Mesenchymal stem cell (in vitro differentiated cells and primary cell): ENCODE measurements around the gene TMEM52.

Source experiments
- DNase-seq: peaks from one replicate; pipeline ENCODE4 v3.0.0-alpha.2; 2013
- H2AFZ ChIP-seq: one replicate; pipeline ENCODE4 v1.6.1; 2013; ENCODE audit warnings: low read depth, mild to moderate bottlenecking, control low read depth, inconsistent platforms, low read length, moderate library complexity
- H2AK5ac ChIP-seq: 2 replicates; pipeline ENCODE4 v1.6.1; 2013; ENCODE audit warnings: low read length, moderate library complexity, mild to moderate bottlenecking, inconsistent platforms; ENCODE audit not compliant: severe bottlenecking
- H2BK120ac ChIP-seq: one replicate; pipeline ENCODE4 v1.6.1; 2013; ENCODE audit warnings: low read depth, mild to moderate bottlenecking, inconsistent platforms, low read length, moderate library complexity
- H2BK12ac ChIP-seq, 2 experiments: one replicate each; pipeline ENCODE4 v1.6.1; 2013; ENCODE audit warnings: inconsistent platforms in 2 of 2, low read length in 2 of 2, mild to moderate bottlenecking in 2 of 2, moderate library complexity in 2 of 2, control low read depth in 1 of 2
- H2BK15ac ChIP-seq: one replicate; pipeline ENCODE4 v1.6.1; 2013; ENCODE audit warnings: mild to moderate bottlenecking, low read depth, inconsistent platforms; ENCODE audit not compliant: poor library complexity, severe bottlenecking
- H2BK5ac ChIP-seq: 2 replicates; pipeline ENCODE4 v1.6.1; 2013; ENCODE audit warnings: low read depth, mild to moderate bottlenecking, low read length, control low read depth, inconsistent platforms; ENCODE audit not compliant: poor library complexity, severe bottlenecking
- H3K14ac ChIP-seq, 2 experiments: one replicate each; pipeline ENCODE4 v1.6.1; 2013; ENCODE audit warnings: inconsistent platforms in 2 of 2, low read length in 2 of 2, control low read depth in 1 of 2, mild to moderate bottlenecking in 1 of 2, moderate library complexity in 1 of 2
- H3K18ac ChIP-seq, 2 experiments: one replicate each; pipeline ENCODE4 v1.6.1; 2013; ENCODE audit warnings: inconsistent platforms in 2 of 2, low read length in 2 of 2, control low read depth in 1 of 2, low read depth in 1 of 2, mild to moderate bottlenecking in 1 of 2
- H3K23ac ChIP-seq, 2 experiments: one replicate each; pipeline ENCODE4 v1.6.1; 2013; ENCODE audit warnings: inconsistent platforms in 2 of 2, low read length in 2 of 2, mild to moderate bottlenecking in 2 of 2, moderate library complexity in 2 of 2, control low read depth in 1 of 2
- H3K27ac ChIP-seq: 2 replicates; pipeline ENCODE4 v1.5.1; 2013; ENCODE audit warnings: mild to moderate bottlenecking, moderate library complexity, low read length, control low read depth, inconsistent platforms; ENCODE audit not compliant: poor library complexity, severe bottlenecking
- H3K27me3 ChIP-seq, 2 experiments: 2 replicates each; pipeline versions ENCODE4 v1.6.1 to v1.7.0; 2013; ENCODE audit warnings: low read length in 2 of 2, mild to moderate bottlenecking in 2 of 2, moderate library complexity in 2 of 2, control low read depth in 1 of 2, inconsistent platforms in 1 of 2; ENCODE audit not compliant: control insufficient read depth in 1 of 2, insufficient read depth in 1 of 2
- H3K36me3 ChIP-seq, 2 experiments: 2 replicates each; pipeline versions ENCODE4 v1.6.1 to v1.7.0; 2013; ENCODE audit warnings: low read length in 2 of 2, control low read depth in 1 of 2, inconsistent platforms in 1 of 2, low read depth in 1 of 2, mild to moderate bottlenecking in 1 of 2; ENCODE audit not compliant: insufficient read depth in 2 of 2, control insufficient read depth in 1 of 2
- H3K4ac ChIP-seq, 2 experiments: one replicate each; pipeline ENCODE4 v1.6.1; 2013; ENCODE audit warnings: inconsistent platforms in 2 of 2, low read length in 2 of 2, mild to moderate bottlenecking in 2 of 2, moderate library complexity in 2 of 2, control low read depth in 1 of 2, low read depth in 1 of 2
- H3K4me1 ChIP-seq: 2 replicates; pipeline ENCODE4 v1.6.1; 2013; ENCODE audit warnings: low read depth, low read length, control low read depth; ENCODE audit not compliant: control insufficient read depth, insufficient read depth
- H3K4me2 ChIP-seq: 2 replicates; pipeline ENCODE4 v1.6.1; 2013; ENCODE audit warnings: low read length, mild to moderate bottlenecking, inconsistent platforms; ENCODE audit not compliant: poor library complexity, severe bottlenecking
- H3K4me3 ChIP-seq, 2 experiments: 2 replicates each; pipeline versions ENCODE4 v1.5.1 to v1.7.0; 2013; ENCODE audit warnings: low read length in 2 of 2, mild to moderate bottlenecking in 2 of 2, control low read depth in 1 of 2, low read depth in 1 of 2; ENCODE audit not compliant: insufficient read depth in 1 of 2
- H3K79me1 ChIP-seq: replicated peaks from 2 replicates; pipeline ENCODE4 v1.6.1; 2013; ENCODE audit warnings: mild to moderate bottlenecking, control low read depth, low read length, inconsistent platforms; ENCODE audit not compliant: poor library complexity, severe bottlenecking
- H3K9ac ChIP-seq: 2 replicates; pipeline ENCODE4 v1.7.0; 2013; ENCODE audit warnings: mild to moderate bottlenecking, low read length, moderate library complexity
- H3K9me3 ChIP-seq: 2 replicates; pipeline ENCODE4 v1.7.0; 2013; ENCODE audit warnings: mild to moderate bottlenecking, low read length; ENCODE audit not compliant: control insufficient read depth
- H4K8ac ChIP-seq: one replicate; pipeline ENCODE4 v1.6.1; 2013; ENCODE audit warnings: inconsistent platforms, mild to moderate bottlenecking, low read length, moderate library complexity
- H4K91ac ChIP-seq: one replicate; pipeline ENCODE4 v1.6.1; 2013; ENCODE audit warnings: mild to moderate bottlenecking, low read length, inconsistent platforms
- WGBS: methylation state at CpG from one replicate; pipeline ENCODE4 v1.1.7; 2013; ENCODE audit warnings: mixed read lengths; 5-methylcytosine and 5-hydroxymethylcytosine counted together

TMEM52 gene

DNA sequence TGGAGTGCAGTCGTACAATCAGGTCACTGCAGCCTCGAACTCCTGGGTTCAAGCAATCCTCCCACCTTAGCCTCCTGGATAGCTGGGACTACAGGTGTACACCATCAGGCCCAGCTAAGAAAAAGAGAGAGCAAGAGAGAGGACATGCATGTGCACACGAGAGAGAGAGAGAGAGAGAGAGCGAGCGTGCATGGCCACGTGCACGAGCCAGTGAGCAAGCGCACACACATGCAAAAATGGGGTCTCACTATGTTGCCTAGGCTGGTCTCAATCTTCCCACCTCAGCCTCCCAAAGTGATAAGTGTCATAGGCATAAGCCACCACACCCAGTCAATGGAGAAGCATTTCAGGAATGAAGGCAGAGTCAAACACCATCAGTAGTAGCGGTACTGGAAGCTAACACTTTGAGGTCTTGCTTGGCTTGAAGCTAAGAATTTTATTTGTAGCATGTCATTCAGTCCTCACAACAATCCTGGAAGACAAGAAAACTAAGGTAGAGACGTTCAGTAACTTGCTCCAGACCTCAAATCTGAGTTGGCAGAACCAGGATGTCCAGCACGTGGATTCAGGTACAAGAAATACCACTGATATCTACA, 42.6 kb downstream of the TMEM52 start:
- H3K4me2 ChIP-seq, result no peak overlapping the region
- H3K18ac ChIP-seq, result no peak overlapping the region
- no peak overlapping the region for H3K4ac ChIP-seq
- H3K9ac ChIP-seq, result no peak overlapping the region
- H4K8ac ChIP-seq, result no peak overlapping the region
- H2BK12ac ChIP-seq, result no peak overlapping the region
- H3K4me3 ChIP-seq, result no peak overlapping the region
- 89% methylated on average over 10 of the region's 11 CpGs for WGBS
- H3K36me3 ChIP-seq, result peaks cover 43 to 56% of the 10 kb centered on the region in 2 experiments
- no peak overlapping the region for H2BK5ac ChIP-seq
- peaks cover 22% of the 10 kb centered on the region for H3K4me1 ChIP-seq
- no peak overlapping the region for H2AK5ac ChIP-seq
- H2BK15ac ChIP-seq, result no peak overlapping the region
- no peaks in the 10 kb centered on the region for H3K27me3 ChIP-seq
- H2AFZ ChIP-seq, result no peak overlapping the region
- H3K14ac ChIP-seq, result no peak overlapping the region
- H2BK120ac ChIP-seq, result no peak overlapping the region
- H3K9me3 ChIP-seq, result no peaks in the 10 kb centered on the region
- no peaks in the 10 kb centered on the region for H3K79me1 ChIP-seq
- DNase-seq, result no peak
- H3K23ac ChIP-seq, result no peak overlapping the region
- H3K27ac ChIP-seq, result peak overlapping the region; percentile 35
- H4K91ac ChIP-seq, result no peak overlapping the region

DNA sequence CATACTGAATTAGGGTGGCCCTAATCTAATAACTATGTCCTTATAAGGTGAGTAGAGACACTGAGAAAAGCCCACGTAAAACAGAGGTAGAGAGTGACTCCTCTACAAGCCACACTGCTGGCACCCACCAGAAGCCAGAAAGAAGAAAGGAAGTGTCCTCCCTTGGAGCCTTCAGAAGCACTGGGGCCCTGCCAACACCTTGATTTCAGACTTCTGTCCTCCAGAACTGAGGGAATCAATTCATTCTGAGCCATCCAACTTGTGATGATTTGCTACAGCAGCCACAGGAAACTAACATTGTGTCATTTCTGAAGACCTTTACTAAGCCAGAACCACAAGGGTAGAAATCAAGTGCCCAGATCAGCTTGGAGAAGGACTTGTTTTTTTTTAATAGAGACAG, 43.1 kb downstream of the TMEM52 start:
- no peak overlapping the region for H3K23ac ChIP-seq
- H2BK15ac ChIP-seq, result no peak overlapping the region
- H3K27me3 ChIP-seq, result no peaks in the 10 kb centered on the region
- H3K4me2 ChIP-seq, result no peak overlapping the region
- H2AK5ac ChIP-seq, result no peak overlapping the region
- no peak overlapping the region for H3K4ac ChIP-seq
- H4K91ac ChIP-seq, result no peak overlapping the region
- WGBS, result 100% methylated on average over 1 of the region's 1 CpG
- H3K9ac ChIP-seq, result no peak overlapping the region
- no peak overlapping the region for H2AFZ ChIP-seq
- no peak overlapping the region for H3K18ac ChIP-seq
- no peaks in the 10 kb centered on the region for H3K9me3 ChIP-seq
- H2BK5ac ChIP-seq, result no peak overlapping the region
- H3K36me3 ChIP-seq, result peaks cover 43 to 56% of the 10 kb centered on the region in 2 experiments
- peaks cover 20% of the 10 kb centered on the region for H3K4me1 ChIP-seq
- H2BK12ac ChIP-seq, result no peak overlapping the region
- peak overlapping the region; percentile 1 for H3K27ac ChIP-seq
- DNase-seq, result no peak
- no peak overlapping the region for H4K8ac ChIP-seq
- H3K4me3 ChIP-seq, result no peak overlapping the region
- no peaks in the 10 kb centered on the region for H3K79me1 ChIP-seq
- no peak overlapping the region for H2BK120ac ChIP-seq
- H3K14ac ChIP-seq, result no peak overlapping the region

DNA sequence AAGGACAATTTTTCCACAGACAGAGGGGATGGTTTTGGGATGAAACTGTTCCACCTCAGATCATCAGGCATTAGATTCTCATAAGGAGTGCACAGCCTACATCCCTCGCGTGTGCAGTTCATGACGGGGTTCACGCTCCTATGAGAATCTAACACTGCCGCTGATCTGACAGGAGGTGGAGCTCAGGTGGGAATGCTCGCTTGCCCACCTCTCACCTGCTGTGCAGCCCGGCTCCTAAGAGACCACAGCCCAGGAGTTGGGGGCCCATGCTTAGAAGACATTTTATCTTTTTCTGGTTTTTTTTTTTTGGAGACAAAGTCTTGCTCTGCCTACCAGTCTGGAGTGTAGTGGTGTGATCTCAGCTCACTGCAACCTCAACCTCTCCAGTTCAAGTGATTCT, 44.2 kb downstream of the TMEM52 start:
- Histone ChIP-seq H2BK12ac (no peak overlapping the region), H3K4me2 (no peak overlapping the region), H3K9ac (no peak overlapping the region), H3K23ac (no peak overlapping the region), H2AK5ac (no peak overlapping the region), H3K4me3 (no peak overlapping the region), H2BK15ac (no peak overlapping the region), H2BK120ac (no peak overlapping the region), H3K18ac (no peak overlapping the region), H3K27me3 (no peaks in the 10 kb centered on the region), H4K8ac (no peak overlapping the region), H3K4ac (no peak overlapping the region), H3K9me3 (no peaks in the 10 kb centered on the region), H2BK5ac (no peak overlapping the region), H3K36me3 (peaks cover 43 to 56% of the 10 kb centered on the region in 2 experiments), H3K27ac (peak overlapping the region; percentile 17), H3K14ac (no peak overlapping the region), H3K79me1 (no peaks in the 10 kb centered on the region), H3K4me1 (peaks cover 15% of the 10 kb centered on the region), H2AFZ (no peak overlapping the region), H4K91ac (no peak overlapping the region)
- 97% methylated on average over 7 of the region's 7 CpGs for WGBS
- DNase-seq, result no peak

GRCh38 chr1:1873186-1873585, 45.9 kb downstream of the TMEM52 start:
- H3K79me1 ChIP-seq, result no peaks in the 10 kb centered on the region
- H3K4me1 ChIP-seq, result peaks cover 13% of the 10 kb centered on the region
- no peak overlapping the region for H4K91ac ChIP-seq
- peaks cover 36 to 45% of the 10 kb centered on the region in 2 experiments for H3K36me3 ChIP-seq
- no peak overlapping the region for H2AK5ac ChIP-seq
- H3K27ac ChIP-seq, result no peak overlapping the region
- no peak overlapping the region for H2AFZ ChIP-seq
- H4K8ac ChIP-seq, result no peak overlapping the region
- no peak overlapping the region for H3K9ac ChIP-seq
- no peak overlapping the region for H2BK15ac ChIP-seq
- H3K18ac ChIP-seq, result no peak overlapping the region
- no peak overlapping the region for H3K23ac ChIP-seq
- no peak overlapping the region for H3K4me2 ChIP-seq
- no peak overlapping the region for H3K14ac ChIP-seq
- H2BK5ac ChIP-seq, result no peak overlapping the region
- no peaks in the 10 kb centered on the region for H3K27me3 ChIP-seq
- H2BK12ac ChIP-seq, result no peak overlapping the region
- no peak overlapping the region for H2BK120ac ChIP-seq
- H3K4ac ChIP-seq, result no peak overlapping the region
- DNase-seq, result no peak
- no peak overlapping the region for H3K4me3 ChIP-seq
- no peaks in the 10 kb centered on the region for H3K9me3 ChIP-seq
- WGBS, result 98% methylated on average over 2 of the region's 2 CpGs
